ENCODE measurements around the gene CSH1.

The CSH1 gene

DNA sequence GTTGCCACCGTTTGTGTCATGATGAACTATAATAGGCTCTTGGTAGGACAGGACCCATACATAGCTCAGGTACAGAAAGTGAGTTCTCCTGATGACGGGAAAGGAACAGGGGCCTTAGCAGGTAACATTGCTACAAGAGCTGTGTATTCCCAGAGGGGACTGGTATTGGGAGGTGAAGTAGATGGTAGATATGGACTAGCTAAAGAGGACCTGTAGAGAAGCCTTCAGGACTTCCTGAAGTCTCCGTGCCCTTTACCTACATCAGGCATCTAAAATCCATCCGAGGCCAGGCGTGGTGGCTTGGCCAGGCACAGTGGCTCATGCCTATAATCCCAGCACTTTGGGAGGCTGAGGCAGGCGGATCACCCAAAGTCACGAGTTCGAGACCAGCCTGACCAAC is 41.2 kb downstream of the CSH1 start:
- DNase-seq = no peak

- no peak for DNase-seq
These were observed 41.7 kb downstream of the CSH1 start for GRCh38 chr17:63854709-63855108.

DNA sequence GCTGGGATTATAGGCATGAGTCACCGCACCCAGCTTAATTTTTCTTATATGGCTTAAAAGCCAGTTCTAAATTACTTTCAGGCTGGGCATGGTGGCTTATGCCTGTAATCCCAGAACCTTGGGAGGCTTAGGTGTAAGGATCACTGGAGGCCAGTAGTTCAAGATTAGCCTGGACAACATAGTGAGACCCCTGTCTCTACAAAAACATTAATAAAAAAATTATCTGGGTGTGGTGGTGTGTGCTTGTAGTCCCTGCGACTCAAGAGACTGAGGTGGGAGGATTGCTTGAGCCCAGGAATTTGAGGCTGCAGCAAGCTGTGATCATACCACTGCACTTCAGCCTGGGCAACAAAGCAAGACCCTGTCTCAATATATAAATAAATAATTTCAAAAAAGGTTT is 43.1 kb downstream of the CSH1 start:
- DNase-seq = no peak

- DNase-seq = no peak
These were observed 46.0 kb downstream of the CSH1 start for GRCh38 chr17:63850401-63850800.

GRCh38 chr17:63848834-63849689 is 47.3 kb downstream of the CSH1 start:
- DNase-seq = no peak

DNA sequence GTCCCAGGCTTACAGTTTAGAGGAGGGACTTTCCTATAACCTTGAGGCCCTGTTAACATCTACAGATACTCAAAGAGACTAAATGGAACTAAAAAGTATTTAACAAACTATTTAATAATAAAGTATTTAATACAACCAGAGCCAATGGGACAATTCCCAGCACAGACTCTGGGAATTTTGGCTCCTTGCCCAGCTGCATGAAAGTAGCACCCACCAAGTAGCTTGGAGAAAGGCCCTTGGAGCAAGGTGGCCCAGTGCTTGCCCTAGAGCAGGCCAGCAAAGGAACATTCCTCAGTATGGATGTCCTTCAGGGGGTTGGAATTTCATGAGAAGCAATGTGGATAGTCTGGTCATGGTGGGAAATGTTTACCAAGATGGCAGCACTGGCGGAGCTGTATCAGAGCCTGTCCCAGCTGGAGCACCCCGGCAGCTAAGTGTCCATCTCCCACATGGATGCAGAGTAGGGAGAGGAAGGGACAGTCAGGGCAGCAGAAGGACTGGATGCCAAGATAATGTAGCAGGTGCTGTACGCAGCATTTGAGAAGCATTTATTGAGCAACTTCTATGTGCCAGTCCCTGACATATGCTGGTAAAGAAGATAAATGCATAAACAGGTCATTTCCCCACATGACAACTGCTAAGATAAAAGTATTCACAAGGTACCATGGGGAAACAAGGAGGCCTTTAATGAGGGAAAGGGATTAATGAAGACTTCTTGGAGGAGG is 48.7 kb downstream of the CSH1 start:
- no peak for DNase-seq

- no peak for DNase-seq
These were observed 50.9 kb downstream of the CSH1 start for GRCh38 chr17:63845509-63845908.

Data from NCI-H1436 treated with DMSO at 0.1 percent for 48 hours (cell line).